Measurements from ENCODE around the gene ZRANB3.

DNA sequence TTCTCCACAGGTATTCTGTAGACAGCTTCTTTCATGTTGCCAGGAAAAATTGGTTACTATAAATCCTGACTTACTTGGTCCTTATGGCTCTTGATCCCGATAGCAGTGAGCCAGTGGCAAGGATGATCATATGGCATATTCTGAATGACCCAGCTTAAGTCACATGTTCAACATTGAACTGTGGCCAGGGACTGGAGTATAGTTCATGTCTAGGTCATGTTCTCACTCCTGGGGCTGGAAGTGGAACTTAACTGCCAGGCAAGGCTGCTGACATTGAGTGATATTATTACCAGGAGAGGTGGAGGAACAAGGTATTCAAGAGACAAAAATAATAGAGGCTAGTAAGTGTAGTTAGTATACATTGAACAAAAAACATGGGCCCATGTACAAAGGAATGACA, 26.5 kb upstream of the ZRANB3 start:
- TF ChIP-seq POLR2AphosphoS5 (IDR thresholded peaks at IDR 0.05; ENCODE audit: low read depth) (no peak), EZH2 (IDR thresholded peaks at IDR 0.05; ENCODE audit: low read depth, unreplicated experiment) (no peak), EZH2phosphoT487 (IDR thresholded peaks at IDR 0.05; ENCODE audit: unreplicated experiment) (no peak), STAT1 (IDR thresholded peaks at IDR 0.05; ENCODE audit: unreplicated experiment) (no peak), ZNF114 (CRISPR knock-in tag; IDR thresholded peaks at IDR 0.05) (no peak)
- TF ChIP-seq, protein P1, sequence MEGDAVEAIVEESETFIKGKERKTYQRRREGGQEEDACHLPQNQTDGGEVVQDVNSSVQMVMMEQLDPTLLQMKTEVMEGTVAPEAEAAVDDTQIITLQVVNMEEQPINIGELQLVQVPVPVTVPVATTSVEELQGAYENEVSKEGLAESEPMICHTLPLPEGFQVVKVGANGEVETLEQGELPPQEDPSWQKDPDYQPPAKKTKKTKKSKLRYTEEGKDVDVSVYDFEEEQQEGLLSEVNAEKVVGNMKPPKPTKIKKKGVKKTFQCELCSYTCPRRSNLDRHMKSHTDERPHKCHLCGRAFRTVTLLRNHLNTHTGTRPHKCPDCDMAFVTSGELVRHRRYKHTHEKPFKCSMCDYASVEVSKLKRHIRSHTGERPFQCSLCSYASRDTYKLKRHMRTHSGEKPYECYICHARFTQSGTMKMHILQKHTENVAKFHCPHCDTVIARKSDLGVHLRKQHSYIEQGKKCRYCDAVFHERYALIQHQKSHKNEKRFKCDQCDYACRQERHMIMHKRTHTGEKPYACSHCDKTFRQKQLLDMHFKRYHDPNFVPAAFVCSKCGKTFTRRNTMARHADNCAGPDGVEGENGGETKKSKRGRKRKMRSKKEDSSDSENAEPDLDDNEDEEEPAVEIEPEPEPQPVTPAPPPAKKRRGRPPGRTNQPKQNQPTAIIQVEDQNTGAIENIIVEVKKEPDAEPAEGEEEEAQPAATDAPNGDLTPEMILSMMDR (conservative IDR thresholded peaks at IDR 0.05; ENCODE audit: low read depth in 2 of 2) = no peak
- TF ChIP-seq, protein P2, sequence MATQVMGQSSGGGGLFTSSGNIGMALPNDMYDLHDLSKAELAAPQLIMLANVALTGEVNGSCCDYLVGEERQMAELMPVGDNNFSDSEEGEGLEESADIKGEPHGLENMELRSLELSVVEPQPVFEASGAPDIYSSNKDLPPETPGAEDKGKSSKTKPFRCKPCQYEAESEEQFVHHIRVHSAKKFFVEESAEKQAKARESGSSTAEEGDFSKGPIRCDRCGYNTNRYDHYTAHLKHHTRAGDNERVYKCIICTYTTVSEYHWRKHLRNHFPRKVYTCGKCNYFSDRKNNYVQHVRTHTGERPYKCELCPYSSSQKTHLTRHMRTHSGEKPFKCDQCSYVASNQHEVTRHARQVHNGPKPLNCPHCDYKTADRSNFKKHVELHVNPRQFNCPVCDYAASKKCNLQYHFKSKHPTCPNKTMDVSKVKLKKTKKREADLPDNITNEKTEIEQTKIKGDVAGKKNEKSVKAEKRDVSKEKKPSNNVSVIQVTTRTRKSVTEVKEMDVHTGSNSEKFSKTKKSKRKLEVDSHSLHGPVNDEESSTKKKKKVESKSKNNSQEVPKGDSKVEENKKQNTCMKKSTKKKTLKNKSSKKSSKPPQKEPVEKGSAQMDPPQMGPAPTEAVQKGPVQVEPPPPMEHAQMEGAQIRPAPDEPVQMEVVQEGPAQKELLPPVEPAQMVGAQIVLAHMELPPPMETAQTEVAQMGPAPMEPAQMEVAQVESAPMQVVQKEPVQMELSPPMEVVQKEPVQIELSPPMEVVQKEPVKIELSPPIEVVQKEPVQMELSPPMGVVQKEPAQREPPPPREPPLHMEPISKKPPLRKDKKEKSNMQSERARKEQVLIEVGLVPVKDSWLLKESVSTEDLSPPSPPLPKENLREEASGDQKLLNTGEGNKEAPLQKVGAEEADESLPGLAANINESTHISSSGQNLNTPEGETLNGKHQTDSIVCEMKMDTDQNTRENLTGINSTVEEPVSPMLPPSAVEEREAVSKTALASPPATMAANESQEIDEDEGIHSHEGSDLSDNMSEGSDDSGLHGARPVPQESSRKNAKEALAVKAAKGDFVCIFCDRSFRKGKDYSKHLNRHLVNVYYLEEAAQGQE (IDR thresholded peaks at IDR 0.05; ENCODE audit: unreplicated experiment) = no peak

All from GM23338 (cell line).